Panc1 (cell line): ENCODE data around the gene PCSK2. TPM values are rescaled to one million over a fixed set of nuclear protein-coding genes. Genes with fewer than 3 reads are reported as not detected.

Experiments used
- ATAC-seq: fragments of 200-7000 bp; cut with Tn5 transposase; 2 replicates; pipeline ENCODE4 v1.9.1; 2020; ENCODE audit warnings: mild to moderate bottlenecking, moderate library complexity
- BruUV-seq: library from RNA; stranded (reverse); fragments of 400-500 nt; replicated peaks from 2 replicates; lab custom pipeline; 2021; lab: Mats Ljungman, UMichigan
- CTCF ChIA-PET: fragments of 300-600 bp; sonication (Branson Sonifier 250); formaldehyde crosslinking; loops from one replicate; lab custom pipeline; 2022; ENCODE audit warnings: antibody characterized with exemption; lab: Charles Lee
- POLR2A ChIA-PET: fragments of 300-600 bp; sonication (Branson Sonifier 250); formaldehyde crosslinking; loops from one replicate; lab custom pipeline; 2022; ENCODE audit warnings: antibody characterized with exemption; lab: Charles Lee
- DNase-seq: peaks from one replicate; pipeline ENCODE4 v3.0.0-alpha.2; 2010; ENCODE audit warnings: low read depth, low spot score
- H3K27ac ChIP-seq: 2 replicates; pipeline ENCODE4 v1.5.1; 2011; ENCODE audit warnings: mild to moderate bottlenecking, low read length, inconsistent platforms
- H3K27me3 ChIP-seq: fragments of 200-500 bp; sonication (Bioruptor generic); 2 replicates; pipeline ENCODE4 v1.6.0; 2014; ENCODE audit warnings: low read length, inconsistent platforms; ENCODE audit not compliant: control insufficient read depth, insufficient read depth
- H3K36me3 ChIP-seq: fragments of 200-500 bp; sonication (Bioruptor generic); 2 replicates; pipeline ENCODE4 v1.5.1; 2014; ENCODE audit warnings: inconsistent platforms, mild to moderate bottlenecking, low read length, moderate library complexity; ENCODE audit not compliant: control insufficient read depth, insufficient read depth
- H3K4me1 ChIP-seq: 2 replicates; pipeline ENCODE4 v1.5.1; 2011; ENCODE audit warnings: inconsistent platforms, mild to moderate bottlenecking, low read length, moderate library complexity; ENCODE audit not compliant: control insufficient read depth, insufficient read depth
- H3K4me3 ChIP-seq, 2 experiments: 2 replicates each; pipeline ENCODE4 v1.5.1; 2011 to 2012; ENCODE audit warnings: low read depth in 2 of 2, low read length in 2 of 2, mild to moderate bottlenecking in 2 of 2, inconsistent platforms in 1 of 2, moderate library complexity in 1 of 2
- H3K9me3 ChIP-seq: fragments of 200-500 bp; sonication (Bioruptor generic); 2 replicates; pipeline ENCODE4 v1.5.1; 2014; ENCODE audit warnings: low read depth, mild to moderate bottlenecking, inconsistent platforms, low read length, moderate library complexity; ENCODE audit not compliant: control insufficient read depth, insufficient read depth
- CTCF ChIP-seq: fragments of 450-650 bp; IDR thresholded peaks from 2 replicates; pipeline ENCODE4 v1.5.1; 2017; ENCODE audit warnings: mild to moderate bottlenecking
- POLR2AphosphoS5 ChIP-seq: IDR thresholded peaks from 2 replicates; pipeline ENCODE4 v1.6.1; 2012; ENCODE audit warnings: mild to moderate bottlenecking, low read depth, low read length, moderate library complexity
- REST ChIP-seq, 2 experiments: IDR thresholded peaks; 2 replicates each; pipeline ENCODE4 v1.6.1; 2011 to 2012; ENCODE audit warnings: low read depth in 2 of 2, control low read depth in 1 of 2, low read length in 1 of 2, mild to moderate bottlenecking in 1 of 2, moderate library complexity in 1 of 2; ENCODE audit not compliant: insufficient read depth in 1 of 2
- SIN3A ChIP-seq: IDR thresholded peaks from 2 replicates; pipeline ENCODE4 v1.6.1; 2012; ENCODE audit warnings: low read depth, mild to moderate bottlenecking, low read length, moderate library complexity, borderline replicate concordance; ENCODE audit not compliant: insufficient read depth
- TCF7L2 ChIP-seq: IDR thresholded peaks from 2 replicates; pipeline ENCODE4 v1.6.1; 2011; ENCODE audit warnings: mild to moderate bottlenecking, low read depth, low read length, inconsistent platforms
- in situ Hi-C: cut with HindIII; loops from 2 replicates; pipeline ENCODE4 v1.10.0; 2016; ENCODE audit warnings: low sequenced_read_pairs, low pct_unique_long_range_greater_than_20kb
- intact Hi-C: fragments of 100-400 bp; cut with micrococcal nuclease; formaldehyde crosslinking; loops from one replicate; pipeline ENCODE4 v1.10.0; 2022; ENCODE audit not compliant: unreplicated experiment
- total RNA-seq: library from RNA; stranded (reverse); gene quantifications from one replicate; pipeline ENCODE4 v1.2.1, GENCODE V29; 2021; ENCODE audit not compliant: unreplicated experiment

Gene PCSK2
- total RNA-seq, 1 experiment from 2014 or later, result not detected

GRCh38 chr20:17457079-17457478, 230.2 kb downstream of the PCSK2 start:
- no peaks in the 10 kb centered on the region; the same call in 1 of the 2 replicates for H3K36me3 ChIP-seq
- no peak for DNase-seq
- peaks cover 20% of the 10 kb centered on the region for H3K27me3 ChIP-seq
- no TSS peak for BruUV-seq
- H3K4me3 ChIP-seq, result no peak overlapping the region
- ChIA-PET POLR2A (no interaction called here), CTCF (no interaction called here)
- intact Hi-C loops (no loop called here), in situ Hi-C loops (no loop called here)
- ATAC-seq, result no peak
- no peaks in the 10 kb centered on the region for H3K9me3 ChIP-seq
- H3K4me1 ChIP-seq, result no peaks in the 10 kb centered on the region
- no peak overlapping the region for H3K27ac ChIP-seq
- TF ChIP-seq TCF7L2, result no peak
- no peak for TF ChIP-seq CTCF
- TF ChIP-seq POLR2AphosphoS5, result no peak
- TF ChIP-seq SIN3A, result no peak
- no peak for TF ChIP-seq REST (IDR thresholded peaks at IDR 0.05; ENCODE audit: insufficient read depth in 1 of 2, low read depth in 2 of 2, low read length in 1 of 2)

DNA sequence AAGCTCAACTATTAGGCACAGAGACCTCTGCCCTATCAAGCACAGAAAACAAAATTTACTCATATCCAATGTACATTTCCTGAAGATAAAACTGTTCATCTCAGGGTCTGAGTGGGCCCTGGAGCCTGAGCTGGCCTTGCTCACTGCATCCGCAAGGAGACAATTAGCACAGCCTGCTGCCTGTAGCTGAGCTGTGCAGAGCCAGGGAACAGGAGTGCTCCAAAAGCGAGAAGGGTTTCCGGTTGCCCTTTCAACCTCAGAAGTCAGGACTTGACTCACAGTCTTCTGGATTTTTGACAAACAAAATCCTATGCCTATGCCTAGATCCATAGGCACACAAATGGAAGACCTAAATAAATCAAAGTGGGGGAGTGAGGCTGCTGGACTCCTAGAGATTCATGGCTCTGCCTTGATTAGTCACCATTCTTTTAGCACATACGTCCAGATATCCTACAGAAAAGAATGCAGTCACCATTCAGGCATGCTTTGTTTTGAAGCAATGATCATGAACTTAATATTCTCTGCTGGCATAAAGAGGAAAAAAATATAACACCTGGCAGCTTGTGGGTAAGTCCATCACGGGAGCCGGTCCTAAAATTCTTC, 230.8 kb downstream of the PCSK2 start:
- POLR2A ChIA-PET, result no interaction called here
- CTCF ChIA-PET, result no interaction called here
- in situ Hi-C loops (no loop called here), intact Hi-C loops (no loop called here)
- Histone ChIP-seq H3K4me1 (no peaks in the 10 kb centered on the region), H3K4me3 (no peak overlapping the region), H3K36me3 (no peaks in the 10 kb centered on the region; the same call in 1 of the 2 replicates), H3K27me3 (peaks cover 21% of the 10 kb centered on the region), H3K9me3 (no peaks in the 10 kb centered on the region), H3K27ac (no peak overlapping the region)
- BruUV-seq, result no TSS peak
- ATAC-seq (no peak), DNase-seq (no peak)
- no peak for TF ChIP-seq TCF7L2
- TF ChIP-seq SIN3A, result no peak
- no peak for TF ChIP-seq REST (IDR thresholded peaks at IDR 0.05; ENCODE audit: insufficient read depth in 1 of 2, low read depth in 2 of 2, low read length in 1 of 2)
- no peak for TF ChIP-seq CTCF
